ENCODE data around the gene MCU. TPM values are rescaled to one million over a fixed set of nuclear protein-coding genes. Genes with fewer than 3 reads are reported as not detected.
"Not testable (repeated sequence)": the region's sequence is repeated elsewhere in the genome, so short reads cannot be mapped to it uniquely, and the experiment has no call there.

The MCU gene
- total and polyA plus RNA-seq, 8 donors, result 15.2 to 90.1 (median 31.0) TPM

DNA sequence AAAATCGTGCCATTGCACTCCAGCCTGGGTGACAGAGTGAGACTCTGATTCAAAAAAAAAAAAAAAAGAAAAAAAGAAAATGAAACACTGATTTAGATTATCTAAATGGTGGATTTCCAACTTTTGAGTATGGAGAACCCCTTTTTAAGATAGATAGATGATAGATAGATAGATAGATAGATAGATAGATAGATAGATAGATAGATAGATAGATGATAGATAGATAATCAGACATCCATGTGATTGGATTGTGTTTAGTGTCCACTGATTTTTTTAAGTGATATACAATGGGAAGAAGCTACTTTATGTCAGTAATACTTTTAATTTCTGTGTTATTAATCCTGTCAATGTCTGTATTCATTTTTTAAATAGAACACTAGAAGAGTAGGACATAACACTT, 207.6 kb downstream of the MCU start:
- no peaks in the 10 kb centered on the region for H3K4me1 ChIP-seq
- DNase-seq, result no peak
- 88 to 97% (median 93%) methylated on average over 1 of the region's 1 CpG for WGBS, 5 donors
- H3K9me3 ChIP-seq, result no peaks in the 10 kb centered on the region
- TF ChIP-seq POLR2A (IDR thresholded peaks at IDR 0.05) (no peak), POLR2AphosphoS5 (IDR thresholded peaks at IDR 0.05) (no peak)
- H3K36me3 ChIP-seq, result no peaks in the 10 kb centered on the region
- peaks cover 0 to 8% (median 0%) of the 10 kb centered on the region in 3 donors for H3K27me3 ChIP-seq
- no peak overlapping the region for H3K27ac ChIP-seq
- intact Hi-C loops (cut with DNase I; ENCODE audit: low total_unique reads), result no loop called here
- no peak overlapping the region for H3K4me3 ChIP-seq

DNA sequence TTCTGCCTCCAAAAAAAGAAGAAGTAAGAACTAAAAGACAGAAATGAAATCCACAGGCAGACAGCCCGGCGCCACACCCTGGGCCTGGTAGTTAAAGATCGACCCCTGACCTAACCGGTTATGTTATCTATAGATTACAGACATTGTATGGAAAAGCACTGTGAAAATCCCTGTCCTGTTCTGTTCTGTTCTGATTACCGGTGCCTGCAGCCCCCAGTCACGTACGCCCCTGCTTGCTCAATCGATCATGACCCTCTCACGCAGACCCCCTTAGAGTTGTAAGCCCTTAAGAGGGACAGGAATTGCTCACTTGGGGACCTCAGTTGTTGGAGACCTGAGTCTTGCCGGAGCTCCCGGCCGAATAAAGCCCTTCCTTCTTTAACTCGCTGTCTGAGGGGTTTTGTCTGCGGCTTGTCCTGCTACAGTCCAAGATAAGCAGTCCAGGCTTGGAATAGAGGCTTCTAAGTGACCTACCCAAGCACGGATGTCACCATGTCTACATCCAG, 212.1 kb downstream of the MCU start:
- H3K27ac ChIP-seq; H3K36me3 ChIP-seq; H3K4me1 ChIP-seq; DNase-seq; H3K9me3 ChIP-seq; H3K4me3 ChIP-seq; intact Hi-C loops (cut with DNase I; ENCODE audit: low total_unique reads); H3K27me3 ChIP-seq: not testable (repeated sequence)
- WGBS, 5 donors, result 84 to 93% (median 89%) methylated on average over 15 of the region's 15 CpGs

DNA sequence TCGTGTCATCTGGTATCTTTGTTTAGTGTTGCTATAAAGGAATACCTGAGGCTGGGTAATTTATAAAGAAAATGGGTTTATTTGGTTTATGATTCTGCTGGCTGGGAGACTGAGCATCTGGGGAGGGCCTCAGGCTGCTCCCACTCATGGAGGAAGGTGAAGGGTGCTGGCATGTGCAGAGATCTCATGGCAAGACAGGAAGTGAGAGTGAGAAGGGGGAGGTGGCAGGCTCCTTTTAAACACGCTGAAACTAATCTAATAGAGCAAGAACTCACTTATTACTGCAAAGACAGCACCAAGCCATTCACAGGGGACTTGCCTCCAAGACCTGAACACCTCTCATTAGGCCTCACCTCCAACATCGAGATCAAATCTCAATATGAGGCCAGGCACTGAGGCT, 212.9 kb downstream of the MCU start:
- Histone ChIP-seq H3K4me3 (no peak overlapping the region), H3K4me1 (no peaks in the 10 kb centered on the region), H3K27me3 (no peaks in the 10 kb centered on the region), H3K27ac (no peak overlapping the region), H3K36me3 (no peaks in the 10 kb centered on the region), H3K9me3 (no peaks in the 10 kb centered on the region)
- TF ChIP-seq, protein P1, sequence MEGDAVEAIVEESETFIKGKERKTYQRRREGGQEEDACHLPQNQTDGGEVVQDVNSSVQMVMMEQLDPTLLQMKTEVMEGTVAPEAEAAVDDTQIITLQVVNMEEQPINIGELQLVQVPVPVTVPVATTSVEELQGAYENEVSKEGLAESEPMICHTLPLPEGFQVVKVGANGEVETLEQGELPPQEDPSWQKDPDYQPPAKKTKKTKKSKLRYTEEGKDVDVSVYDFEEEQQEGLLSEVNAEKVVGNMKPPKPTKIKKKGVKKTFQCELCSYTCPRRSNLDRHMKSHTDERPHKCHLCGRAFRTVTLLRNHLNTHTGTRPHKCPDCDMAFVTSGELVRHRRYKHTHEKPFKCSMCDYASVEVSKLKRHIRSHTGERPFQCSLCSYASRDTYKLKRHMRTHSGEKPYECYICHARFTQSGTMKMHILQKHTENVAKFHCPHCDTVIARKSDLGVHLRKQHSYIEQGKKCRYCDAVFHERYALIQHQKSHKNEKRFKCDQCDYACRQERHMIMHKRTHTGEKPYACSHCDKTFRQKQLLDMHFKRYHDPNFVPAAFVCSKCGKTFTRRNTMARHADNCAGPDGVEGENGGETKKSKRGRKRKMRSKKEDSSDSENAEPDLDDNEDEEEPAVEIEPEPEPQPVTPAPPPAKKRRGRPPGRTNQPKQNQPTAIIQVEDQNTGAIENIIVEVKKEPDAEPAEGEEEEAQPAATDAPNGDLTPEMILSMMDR (IDR thresholded peaks at IDR 0.05), result no peak
- TF ChIP-seq POLR2A (IDR thresholded peaks at IDR 0.05) (no peak), EP300 (IDR thresholded peaks at IDR 0.05) (no peak), POLR2AphosphoS5 (IDR thresholded peaks at IDR 0.05) (no peak)
- 83 to 92% (median 88%) methylated on average over 3 of the region's 3 CpGs for WGBS, 5 donors
- no peak for DNase-seq
- intact Hi-C loops (cut with DNase I; ENCODE audit: low total_unique reads), result no loop called here

DNA sequence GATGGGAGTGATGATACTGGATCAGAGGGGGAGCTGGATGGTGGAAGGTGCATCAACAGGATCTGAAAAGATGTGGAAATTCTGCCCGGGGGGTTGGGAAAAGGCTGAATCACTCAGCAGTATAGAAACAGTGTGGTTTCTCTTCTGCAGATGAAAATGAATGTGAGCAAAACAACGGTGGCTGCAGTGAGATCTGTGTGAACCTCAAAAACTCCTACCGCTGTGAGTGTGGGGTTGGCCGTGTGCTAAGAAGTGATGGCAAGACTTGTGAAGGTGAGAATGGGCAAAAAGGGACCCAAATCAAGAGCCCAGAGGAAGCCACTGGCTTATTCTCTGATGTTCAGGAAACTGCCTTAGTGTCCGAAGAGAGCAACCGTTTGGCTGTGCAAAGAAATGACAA, 214.5 kb downstream of the MCU start:
- no peak for TF ChIP-seq POLR2A (IDR thresholded peaks at IDR 0.05)
- TF ChIP-seq POLR2AphosphoS5 (IDR thresholded peaks at IDR 0.05), result no peak
- TF ChIP-seq EP300 (IDR thresholded peaks at IDR 0.05), result no peak
- TF ChIP-seq, protein P1 (IDR thresholded peaks at IDR 0.05), result no peak
- Histone ChIP-seq H3K36me3 (no peaks in the 10 kb centered on the region), H3K4me1 (no peaks in the 10 kb centered on the region), H3K27ac (no peak overlapping the region), H3K27me3 (no peaks in the 10 kb centered on the region), H3K4me3 (no peak overlapping the region), H3K9me3 (no peaks in the 10 kb centered on the region)
- intact Hi-C loops (cut with DNase I; ENCODE audit: low total_unique reads), result no loop called here
- no peak for DNase-seq
- WGBS, 5 donors, result 86 to 93% (median 90%) methylated on average over 6 of the region's 6 CpGs

DNA sequence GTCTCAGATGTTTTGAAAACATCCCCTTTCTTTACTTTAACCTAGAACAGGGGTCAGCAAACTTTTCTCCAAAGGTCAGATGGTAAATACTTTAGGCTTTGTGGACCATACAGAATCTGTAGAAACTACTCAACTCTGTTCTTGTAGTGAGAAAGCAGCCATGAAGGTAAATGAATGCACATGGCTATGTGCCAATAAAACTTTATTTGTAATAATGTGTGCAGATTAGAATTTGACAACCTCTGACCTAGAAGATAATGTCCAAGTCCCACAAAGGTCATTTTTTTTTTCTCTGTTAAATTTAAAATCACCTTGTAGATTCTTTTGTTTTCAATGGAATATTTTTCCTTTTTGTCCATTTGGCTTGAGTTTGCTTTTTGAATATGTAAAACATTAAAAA, 218.8 kb downstream of the MCU start:
- no peaks in the 10 kb centered on the region for H3K9me3 ChIP-seq
- intact Hi-C loops (cut with DNase I; ENCODE audit: low total_unique reads), result no loop called here
- no peak overlapping the region for H3K4me3 ChIP-seq

More for the DNA sequence above, 218.8 kb downstream of the MCU start:
- Histone ChIP-seq H3K36me3 (no peaks in the 10 kb centered on the region), H3K4me1 (no peaks in the 10 kb centered on the region), H3K27me3 (no peaks in the 10 kb centered on the region), H3K27ac (no peak overlapping the region)
- DNase-seq, result no peak
- TF ChIP-seq EP300 (IDR thresholded peaks at IDR 0.05) (no peak), POLR2AphosphoS5 (IDR thresholded peaks at IDR 0.05) (no peak), POLR2A (IDR thresholded peaks at IDR 0.05) (no peak)
- TF ChIP-seq, protein P1 (IDR thresholded peaks at IDR 0.05), result no peak

Data from stomach (tissue), 9 donors.